ENCODE results near the gene LNPEP.

DNA sequence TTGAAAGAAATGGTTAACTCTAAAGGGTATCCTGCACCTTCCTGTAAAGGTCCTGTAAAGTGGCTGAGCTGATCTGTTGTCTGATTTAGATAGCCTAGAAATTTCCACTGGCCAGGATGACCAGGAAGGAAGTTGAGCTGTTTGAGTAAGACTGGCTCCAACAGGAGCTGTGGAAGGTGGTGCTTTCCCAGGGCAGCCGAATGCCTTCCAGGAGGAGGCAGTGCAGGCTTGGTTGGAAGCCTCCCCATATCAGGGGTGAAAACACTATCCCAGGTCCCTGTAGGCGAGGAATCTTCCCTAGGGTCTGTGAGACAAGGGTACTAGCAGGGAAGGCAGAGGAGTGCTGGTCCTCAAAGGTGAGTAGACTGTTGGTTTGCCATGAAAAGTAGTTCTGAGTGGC is 108.2 kb downstream of the LNPEP start:
- TF ChIP-seq, protein P1, sequence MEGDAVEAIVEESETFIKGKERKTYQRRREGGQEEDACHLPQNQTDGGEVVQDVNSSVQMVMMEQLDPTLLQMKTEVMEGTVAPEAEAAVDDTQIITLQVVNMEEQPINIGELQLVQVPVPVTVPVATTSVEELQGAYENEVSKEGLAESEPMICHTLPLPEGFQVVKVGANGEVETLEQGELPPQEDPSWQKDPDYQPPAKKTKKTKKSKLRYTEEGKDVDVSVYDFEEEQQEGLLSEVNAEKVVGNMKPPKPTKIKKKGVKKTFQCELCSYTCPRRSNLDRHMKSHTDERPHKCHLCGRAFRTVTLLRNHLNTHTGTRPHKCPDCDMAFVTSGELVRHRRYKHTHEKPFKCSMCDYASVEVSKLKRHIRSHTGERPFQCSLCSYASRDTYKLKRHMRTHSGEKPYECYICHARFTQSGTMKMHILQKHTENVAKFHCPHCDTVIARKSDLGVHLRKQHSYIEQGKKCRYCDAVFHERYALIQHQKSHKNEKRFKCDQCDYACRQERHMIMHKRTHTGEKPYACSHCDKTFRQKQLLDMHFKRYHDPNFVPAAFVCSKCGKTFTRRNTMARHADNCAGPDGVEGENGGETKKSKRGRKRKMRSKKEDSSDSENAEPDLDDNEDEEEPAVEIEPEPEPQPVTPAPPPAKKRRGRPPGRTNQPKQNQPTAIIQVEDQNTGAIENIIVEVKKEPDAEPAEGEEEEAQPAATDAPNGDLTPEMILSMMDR (IDR thresholded peaks at IDR 0.05; ENCODE audit: borderline replicate concordance, extremely low read depth, low read length, poor library complexity, severe bottlenecking) = peak; percentile 22
- TF ChIP-seq EZH2 (IDR thresholded peaks at IDR 0.05; ENCODE audit: borderline replicate concordance, low read depth, low read length, severe bottlenecking) = no peak
